ENCODE data around the gene RAD17. TPM values are rescaled to one million over a fixed set of nuclear protein-coding genes. Genes with fewer than 3 reads are reported as not detected.
"Not testable (repeated sequence)": the region's sequence is repeated elsewhere in the genome, so short reads cannot be mapped to it uniquely, and the experiment has no call there.

RAD17 gene
- total RNA-seq, 1 donor, result 26.8 TPM

GRCh38 chr5:69432412-69433206 lies 63.0 kb downstream of the RAD17 start:
- H3K79me2 ChIP-seq (ENCODE audit: insufficient read depth, low read length), result no peaks in the 10 kb centered on the region
- no peaks in the 10 kb centered on the region for H3K9me3 ChIP-seq (ENCODE audit: low read depth, low read length)
- H4K20me1 ChIP-seq (ENCODE audit: insufficient read depth, low read length), result no peaks in the 10 kb centered on the region
- no peak overlapping the region for H3K4me3 ChIP-seq (ENCODE audit: insufficient read depth, low read length)
- DNase-seq (ENCODE audit: insufficient read length, low spot score, missing footprints), result no peak
- no peaks in the 10 kb centered on the region for H3K27me3 ChIP-seq (ENCODE audit: insufficient read depth, low read length)
- H3K4me1 ChIP-seq (ENCODE audit: insufficient read depth, low read length), result no peaks in the 10 kb centered on the region
- no peaks in the 10 kb centered on the region for H3K36me3 ChIP-seq (ENCODE audit: insufficient read depth, low read length)
- no peak overlapping the region for H2AFZ ChIP-seq (ENCODE audit: low read length)
- H3K4me2 ChIP-seq (ENCODE audit: insufficient read depth, low read length), result no peak overlapping the region
- TF ChIP-seq CTCF (IDR thresholded peaks at IDR 0.05; ENCODE audit: extremely low read depth, low read depth, low read length), result no peak
- H3K27ac ChIP-seq (ENCODE audit: low read depth, low read length), result no peak overlapping the region

GRCh38 chr5:69435276-69435884 lies 65.8 kb downstream of the RAD17 start:
- not testable (repeated sequence) for DNase-seq (ENCODE audit: insufficient read length, low spot score, missing footprints); H2AFZ ChIP-seq (ENCODE audit: low read length); H4K20me1 ChIP-seq (ENCODE audit: insufficient read depth, low read length); H3K27ac ChIP-seq (ENCODE audit: low read depth, low read length); H3K36me3 ChIP-seq (ENCODE audit: insufficient read depth, low read length); H3K79me2 ChIP-seq (ENCODE audit: insufficient read depth, low read length); H3K4me1 ChIP-seq (ENCODE audit: insufficient read depth, low read length); H3K9me3 ChIP-seq (ENCODE audit: low read depth, low read length); H3K4me3 ChIP-seq (ENCODE audit: insufficient read depth, low read length); H3K4me2 ChIP-seq (ENCODE audit: insufficient read depth, low read length); H3K27me3 ChIP-seq (ENCODE audit: insufficient read depth, low read length)

GRCh38 chr5:69444127-69444754 lies 74.6 kb downstream of the RAD17 start:
- no peaks in the 10 kb centered on the region for H4K20me1 ChIP-seq (ENCODE audit: insufficient read depth, low read length)
- no peaks in the 10 kb centered on the region for H3K79me2 ChIP-seq (ENCODE audit: insufficient read depth, low read length)
- H3K4me1 ChIP-seq (ENCODE audit: insufficient read depth, low read length), result no peaks in the 10 kb centered on the region
- no peaks in the 10 kb centered on the region for H3K9me3 ChIP-seq (ENCODE audit: low read depth, low read length)
- H3K36me3 ChIP-seq (ENCODE audit: insufficient read depth, low read length), result no peaks in the 10 kb centered on the region
- no peak for DNase-seq (ENCODE audit: insufficient read length, low spot score, missing footprints)
- no peak overlapping the region for H3K27ac ChIP-seq (ENCODE audit: low read depth, low read length)
- H3K27me3 ChIP-seq (ENCODE audit: insufficient read depth, low read length), result no peaks in the 10 kb centered on the region
- TF ChIP-seq CTCF (IDR thresholded peaks at IDR 0.05; ENCODE audit: extremely low read depth, low read depth, low read length), result no peak
- H3K4me2 ChIP-seq (ENCODE audit: insufficient read depth, low read length), result no peak overlapping the region
- H3K4me3 ChIP-seq (ENCODE audit: insufficient read depth, low read length), result no peak overlapping the region
- no peak overlapping the region for H2AFZ ChIP-seq (ENCODE audit: low read length)

GRCh38 chr5:69449511-69449910 lies 79.9 kb downstream of the RAD17 start:
- H3K9me3 ChIP-seq (ENCODE audit: low read depth, low read length), result no peaks in the 10 kb centered on the region
- no peak overlapping the region for H3K4me3 ChIP-seq (ENCODE audit: insufficient read depth, low read length)
- H3K4me2 ChIP-seq (ENCODE audit: insufficient read depth, low read length), result no peak overlapping the region
- no peaks in the 10 kb centered on the region for H3K27me3 ChIP-seq (ENCODE audit: insufficient read depth, low read length)
- no peak for DNase-seq (ENCODE audit: insufficient read length, low spot score, missing footprints)
- TF ChIP-seq CTCF (IDR thresholded peaks at IDR 0.05; ENCODE audit: extremely low read depth, low read depth, low read length), result no peak
- H3K79me2 ChIP-seq (ENCODE audit: insufficient read depth, low read length), result no peaks in the 10 kb centered on the region
- H2AFZ ChIP-seq (ENCODE audit: low read length), result no peak overlapping the region
- no peaks in the 10 kb centered on the region for H4K20me1 ChIP-seq (ENCODE audit: insufficient read depth, low read length)
- H3K4me1 ChIP-seq (ENCODE audit: insufficient read depth, low read length), result no peaks in the 10 kb centered on the region
- H3K27ac ChIP-seq (ENCODE audit: low read depth, low read length), result no peak overlapping the region
- H3K36me3 ChIP-seq (ENCODE audit: insufficient read depth, low read length), result no peaks in the 10 kb centered on the region
